Fibroblast of lung (primary cell): Measurements from ENCODE around the gene TNS2. TPM values are rescaled to one million over a fixed set of nuclear protein-coding genes. Genes with fewer than 3 reads are reported as not detected.

Experiments
- DNase-seq, 2 donors: peaks; one replicate each; pipeline versions ENCODE4 v3.0.0 to v3.0.0-alpha.2; 2010; ENCODE audit warnings: low read depth in 2 of 2
- H2AFZ ChIP-seq: 2 replicates; pipeline ENCODE4 v1.5.1; 2012; ENCODE audit warnings: low read length, control low read depth, inconsistent platforms
- H3K27ac ChIP-seq: 2 replicates; pipeline ENCODE4 v1.5.1; 2011; ENCODE audit warnings: low read length, control low read depth; ENCODE audit not compliant: insufficient read depth
- H3K27me3 ChIP-seq: 2 replicates; pipeline ENCODE4 v1.5.1; 2011; ENCODE audit warnings: mild to moderate bottlenecking, low read length; ENCODE audit not compliant: control insufficient read depth, insufficient read depth
- H3K36me3 ChIP-seq: 2 replicates; pipeline ENCODE4 v1.5.1; 2011; ENCODE audit warnings: low read length; ENCODE audit not compliant: control insufficient read depth, insufficient read depth
- H3K4me1 ChIP-seq: 2 replicates; pipeline ENCODE4 v1.5.1; 2011; ENCODE audit warnings: low read length; ENCODE audit not compliant: control insufficient read depth, insufficient read depth; ENCODE audit errors: extremely low read depth
- H3K4me2 ChIP-seq: 2 replicates; pipeline ENCODE4 v1.5.1; 2011; ENCODE audit warnings: low read length, control low read depth; ENCODE audit not compliant: insufficient read depth; ENCODE audit errors: extremely low read depth
- H3K4me3 ChIP-seq, 4 experiments: fragments of 200-600 bp in 1 of 4; sonication (generic) in 1 of 4; replicated peaks in 1 of 4; 2 replicates each; pipeline ENCODE4 v1.5.1; 2011 to 2016; ENCODE audit warnings: low read length in 4 of 4, low read depth in 3 of 4, mild to moderate bottlenecking in 3 of 4, control low read depth in 2 of 4, inconsistent platforms in 1 of 4, mixed read lengths in 1 of 4; ENCODE audit not compliant: insufficient read depth in 1 of 4; ENCODE audit errors: control extremely low read depth in 1 of 4
- H3K79me2 ChIP-seq: 2 replicates; pipeline ENCODE4 v1.5.1; 2012; ENCODE audit warnings: mild to moderate bottlenecking, low read length, inconsistent platforms; ENCODE audit not compliant: control insufficient read depth, insufficient read depth
- H3K9ac ChIP-seq: 2 replicates; pipeline ENCODE4 v1.5.1; 2011; ENCODE audit warnings: mild to moderate bottlenecking, low read length, control low read depth; ENCODE audit not compliant: insufficient read depth
- H3K9me3 ChIP-seq: 2 replicates; pipeline ENCODE4 v1.5.1; 2012; ENCODE audit warnings: low read depth, low read length; ENCODE audit not compliant: control insufficient read depth, insufficient read depth
- H4K20me1 ChIP-seq: 2 replicates; pipeline ENCODE4 v1.5.1; 2011; ENCODE audit warnings: low read length; ENCODE audit not compliant: control insufficient read depth, insufficient read depth; ENCODE audit errors: extremely low read depth
- CTCF ChIP-seq, 2 donors: IDR thresholded peaks in 1 of 2; conservative IDR thresholded peaks in 1 of 2; 1 replicate in 1 of 2; 2 replicates in 1 of 2; pipeline ENCODE4 v1.5.1; 2011 to 2012; ENCODE audit warnings: low read length in 2 of 2, control low read depth in 1 of 2, inconsistent platforms in 1 of 2, low read depth in 1 of 2, mild to moderate bottlenecking in 1 of 2
- EZH2 ChIP-seq: IDR thresholded peaks from 2 replicates; pipeline ENCODE4 v1.5.1; 2012; ENCODE audit warnings: low read length, control low read depth, mild to moderate bottlenecking; ENCODE audit errors: missing control alignments
- polyA plus RNA-seq, 2 donors: library from polyadenylated mRNA; depleted of rRNA in 1 of 2; stranded (reverse) in 1 of 2; unstranded in 1 of 2; fragments of >200 nt; gene quantifications; 2 replicates each; pipeline ENCODE4 v1.2.1, GENCODE V29; 2011 to 2012; ENCODE audit warnings: missing spikeins in 1 of 2
- total RNA-seq: library from RNA; depleted of rRNA; stranded (reverse); fragments of >200 nt; gene quantifications from 2 replicates; pipeline ENCODE4 v1.2.1, GENCODE V29; 2014

Gene TNS2
- total and polyA plus RNA-seq, 2 donors (not counting 1 experiment from before 2014, with no cell fraction given), result 35.3 to 60.6 TPM

DNA sequence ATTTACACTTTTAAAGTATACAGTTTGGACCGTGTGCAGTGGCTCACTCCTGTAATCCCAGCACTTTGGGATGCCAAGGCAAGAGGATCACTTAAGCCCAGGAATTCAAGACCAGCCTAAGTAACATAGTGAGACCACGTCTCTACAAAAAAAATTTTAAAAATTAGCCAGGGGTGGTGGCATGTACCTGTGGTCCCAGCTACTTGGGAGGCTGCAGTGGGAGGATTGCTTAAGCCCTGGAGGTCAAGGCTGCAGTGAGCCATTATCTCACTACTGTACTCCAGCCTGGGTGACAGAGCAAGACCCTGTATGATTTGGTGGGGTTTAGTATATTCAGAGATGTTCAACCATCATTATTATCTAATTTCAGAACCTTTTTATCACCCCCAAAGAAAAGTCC is 38.9 kb upstream of the TNS2 start:
- H2AFZ ChIP-seq, result no peak overlapping the region
- peaks cover 2% of the 10 kb centered on the region for H3K4me1 ChIP-seq
- H3K9me3 ChIP-seq, result no peaks in the 10 kb centered on the region
- H3K4me2 ChIP-seq, result no peak overlapping the region
- H4K20me1 ChIP-seq, result peaks cover 4% of the 10 kb centered on the region
- H3K4me3 ChIP-seq, result no peak overlapping the region
- H3K79me2 ChIP-seq, result peaks cover 94% of the 10 kb centered on the region
- H3K9ac ChIP-seq, result no peak overlapping the region
- TF ChIP-seq CTCF (conservative IDR thresholded peaks at IDR 0.05 in 1 of 2, IDR thresholded peaks at IDR 0.05 in 1 of 2; ENCODE audit: low read depth in 1 of 2, low read length in 2 of 2), result no peak
- no peak for TF ChIP-seq EZH2
- H3K27ac ChIP-seq, result no peak overlapping the region
- DNase-seq, result no peak
- no peaks in the 10 kb centered on the region for H3K27me3 ChIP-seq
- H3K36me3 ChIP-seq, result no peaks in the 10 kb centered on the region

DNA sequence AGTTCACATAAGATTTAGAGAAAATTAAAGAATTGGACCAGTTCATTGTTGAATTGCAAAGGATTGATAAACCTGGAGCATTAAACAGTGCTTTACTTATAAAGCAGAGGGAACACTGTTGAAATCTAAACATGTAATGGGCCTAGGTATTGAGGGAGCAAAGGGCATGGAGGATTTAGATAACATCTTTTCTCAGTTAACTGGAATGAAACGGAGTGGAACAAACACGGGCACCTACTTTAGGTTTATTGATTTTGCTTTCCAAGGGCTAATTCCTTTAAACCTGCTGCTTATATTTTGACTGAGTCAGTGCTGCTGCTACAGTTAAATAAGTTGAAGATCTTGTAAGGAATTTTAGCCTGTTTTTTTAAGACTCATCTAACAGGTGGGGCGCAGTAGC is 38.0 kb upstream of the TNS2 start:
- Histone ChIP-seq H3K36me3 (no peaks in the 10 kb centered on the region), H3K9me3 (no peaks in the 10 kb centered on the region), H3K4me1 (peaks cover 2% of the 10 kb centered on the region), H3K9ac (no peak overlapping the region), H3K27me3 (no peaks in the 10 kb centered on the region), H2AFZ (no peak overlapping the region), H3K4me2 (no peak overlapping the region), H4K20me1 (peaks cover 4% of the 10 kb centered on the region), H3K27ac (no peak overlapping the region), H3K79me2 (peaks cover 95% of the 10 kb centered on the region), H3K4me3 (no peak overlapping the region)
- TF ChIP-seq EZH2, result no peak
- no peak for TF ChIP-seq CTCF (conservative IDR thresholded peaks at IDR 0.05 in 1 of 2, IDR thresholded peaks at IDR 0.05 in 1 of 2; ENCODE audit: low read depth in 1 of 2, low read length in 2 of 2)
- DNase-seq, result no peak

DNA sequence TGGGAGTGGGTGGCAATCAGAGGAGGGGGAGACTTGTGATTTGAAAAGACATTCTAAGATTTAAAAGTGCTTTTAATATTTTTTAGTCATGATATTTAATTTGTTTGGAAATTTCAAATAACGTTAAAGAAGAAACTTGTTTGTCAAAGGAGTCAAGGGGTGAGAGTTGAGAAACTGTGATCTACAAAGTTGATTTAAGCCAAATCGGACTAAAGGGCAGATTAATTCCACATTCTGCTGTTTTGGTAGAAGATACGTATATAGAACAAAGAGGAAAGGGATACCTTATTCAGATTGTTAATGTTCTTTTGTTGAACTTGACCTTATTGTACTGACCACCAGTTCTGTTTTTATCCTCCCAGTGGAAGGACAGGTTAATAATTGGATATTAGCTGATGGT is 36.9 kb upstream of the TNS2 start:
- DNase-seq, result no peak
- no peak overlapping the region for H3K4me3 ChIP-seq
- H3K27ac ChIP-seq, result no peak overlapping the region
- H3K27me3 ChIP-seq, result no peaks in the 10 kb centered on the region
- no peak overlapping the region for H3K9ac ChIP-seq
- TF ChIP-seq CTCF (conservative IDR thresholded peaks at IDR 0.05 in 1 of 2, IDR thresholded peaks at IDR 0.05 in 1 of 2; ENCODE audit: low read depth in 1 of 2, low read length in 2 of 2), result no peak
- TF ChIP-seq EZH2, result no peak
- peaks cover 91% of the 10 kb centered on the region for H3K79me2 ChIP-seq
- peaks cover 2% of the 10 kb centered on the region for H4K20me1 ChIP-seq
- H3K36me3 ChIP-seq, result peaks cover 7% of the 10 kb centered on the region
- no peaks in the 10 kb centered on the region for H3K9me3 ChIP-seq
- H3K4me2 ChIP-seq, result no peak overlapping the region
- H3K4me1 ChIP-seq, result no peaks in the 10 kb centered on the region
- no peak overlapping the region for H2AFZ ChIP-seq
